ENCODE measurements around the gene ANKRD34C. TPM values are rescaled to one million over a fixed set of nuclear protein-coding genes. Genes with fewer than 3 reads are reported as not detected.

ANKRD34C gene
- not detected in 2 replicates for total RNA-seq

GRCh38 chr15:79282371-79283251, at the start of gene ANKRD34C:
Gene ANKRD34C, plus strand, starts transcription at chr15:79282722. Its CDS starts 10,563 bp downstream, at chr15:79293285.

DNA sequence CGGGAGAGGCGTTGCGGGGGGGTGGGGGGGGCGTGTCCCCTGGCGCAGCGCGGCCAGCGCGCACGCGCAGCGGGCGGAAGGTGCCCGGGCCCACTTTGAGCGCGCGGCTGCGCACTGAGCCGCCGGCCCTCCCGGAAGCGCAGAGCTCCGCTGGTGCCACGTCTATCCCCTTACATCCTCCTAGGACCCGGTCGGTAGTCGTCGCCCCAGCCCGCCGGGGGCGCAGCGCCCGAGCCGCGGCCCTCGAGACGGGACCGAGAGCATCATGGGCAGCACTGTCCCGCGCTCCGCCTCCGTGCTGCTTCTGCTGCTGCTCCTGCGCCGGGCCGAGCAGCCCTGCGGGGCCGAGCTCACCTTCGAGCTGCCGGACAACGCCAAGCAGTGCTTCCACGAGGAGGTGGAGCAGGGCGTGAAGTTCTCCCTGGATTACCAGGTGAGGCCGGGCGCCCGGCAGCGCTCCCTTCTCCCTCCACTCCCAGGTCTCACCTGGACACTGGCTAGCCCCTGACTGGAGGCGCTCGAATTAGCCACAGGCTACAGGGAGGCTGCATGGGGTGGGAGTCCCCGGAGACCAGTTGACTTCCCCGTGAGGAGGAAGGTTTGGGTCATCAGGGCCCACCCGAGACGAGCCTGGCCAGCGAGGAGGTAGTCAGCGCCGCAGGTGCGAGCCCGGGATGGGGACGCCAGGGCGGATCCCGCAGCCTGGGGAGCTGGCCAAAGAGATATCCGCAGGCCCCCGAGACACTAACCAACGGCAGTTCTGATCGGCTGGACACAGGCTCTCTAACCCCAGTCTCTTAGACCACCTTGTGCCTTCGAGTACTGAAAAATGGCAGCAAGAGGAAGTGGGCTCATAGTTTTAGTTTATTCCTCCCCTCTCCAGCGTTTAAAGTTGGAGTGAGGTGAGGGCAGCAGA, 28.7 kb downstream of the ANKRD34C start, which contains the start of gene TMED3:
Gene TMED3 (plus strand): TSS at position 128 of the 916 bp plus-strand sequence. CDS start 138 bp downstream, at position 266.

Other genes starting within 250 kb of the ANKRD34C start
- gene RASGRF1, start 191.9 kb upstream of the ANKRD34C start, total RNA-seq = not detected in 2 replicates
- gene TMED3, start 28.4 kb downstream of the ANKRD34C start, total RNA-seq = 128 and 131 TPM in 2 replicates
- gene MINAR1, start 149.6 kb downstream of the ANKRD34C start, total RNA-seq = 1.2 and 1.7 TPM in 2 replicates